Fibroblast of lung (primary cell): ENCODE results near the gene SMAD5. TPM values are rescaled to one million over a fixed set of nuclear protein-coding genes. Genes with fewer than 3 reads are reported as not detected.

Experiments
- DNase-seq, 2 donors: peaks; one replicate each; pipeline versions ENCODE4 v3.0.0 to v3.0.0-alpha.2; 2010; ENCODE audit warnings: low read depth in 2 of 2
- H2AFZ ChIP-seq: 2 replicates; pipeline ENCODE4 v1.5.1; 2012; ENCODE audit warnings: low read length, control low read depth, inconsistent platforms
- H3K27ac ChIP-seq: 2 replicates; pipeline ENCODE4 v1.5.1; 2011; ENCODE audit warnings: low read length, control low read depth; ENCODE audit not compliant: insufficient read depth
- H3K27me3 ChIP-seq: 2 replicates; pipeline ENCODE4 v1.5.1; 2011; ENCODE audit warnings: mild to moderate bottlenecking, low read length; ENCODE audit not compliant: control insufficient read depth, insufficient read depth
- H3K36me3 ChIP-seq: 2 replicates; pipeline ENCODE4 v1.5.1; 2011; ENCODE audit warnings: low read length; ENCODE audit not compliant: control insufficient read depth, insufficient read depth
- H3K4me1 ChIP-seq: 2 replicates; pipeline ENCODE4 v1.5.1; 2011; ENCODE audit warnings: low read length; ENCODE audit not compliant: control insufficient read depth, insufficient read depth; ENCODE audit errors: extremely low read depth
- H3K4me2 ChIP-seq: 2 replicates; pipeline ENCODE4 v1.5.1; 2011; ENCODE audit warnings: low read length, control low read depth; ENCODE audit not compliant: insufficient read depth; ENCODE audit errors: extremely low read depth
- H3K4me3 ChIP-seq, 4 experiments: fragments of 200-600 bp in 1 of 4; sonication (generic) in 1 of 4; replicated peaks in 1 of 4; 2 replicates each; pipeline ENCODE4 v1.5.1; 2011 to 2016; ENCODE audit warnings: low read length in 4 of 4, low read depth in 3 of 4, mild to moderate bottlenecking in 3 of 4, control low read depth in 2 of 4, inconsistent platforms in 1 of 4, mixed read lengths in 1 of 4; ENCODE audit not compliant: insufficient read depth in 1 of 4; ENCODE audit errors: control extremely low read depth in 1 of 4
- H3K79me2 ChIP-seq: 2 replicates; pipeline ENCODE4 v1.5.1; 2012; ENCODE audit warnings: mild to moderate bottlenecking, low read length, inconsistent platforms; ENCODE audit not compliant: control insufficient read depth, insufficient read depth
- H3K9ac ChIP-seq: 2 replicates; pipeline ENCODE4 v1.5.1; 2011; ENCODE audit warnings: mild to moderate bottlenecking, low read length, control low read depth; ENCODE audit not compliant: insufficient read depth
- H3K9me3 ChIP-seq: 2 replicates; pipeline ENCODE4 v1.5.1; 2012; ENCODE audit warnings: low read depth, low read length; ENCODE audit not compliant: control insufficient read depth, insufficient read depth
- H4K20me1 ChIP-seq: 2 replicates; pipeline ENCODE4 v1.5.1; 2011; ENCODE audit warnings: low read length; ENCODE audit not compliant: control insufficient read depth, insufficient read depth; ENCODE audit errors: extremely low read depth
- EZH2 ChIP-seq: IDR thresholded peaks from 2 replicates; pipeline ENCODE4 v1.5.1; 2012; ENCODE audit warnings: low read length, control low read depth, mild to moderate bottlenecking; ENCODE audit errors: missing control alignments
- polyA plus RNA-seq, 2 donors: library from polyadenylated mRNA; depleted of rRNA in 1 of 2; stranded (reverse) in 1 of 2; unstranded in 1 of 2; fragments of >200 nt; gene quantifications; 2 replicates each; pipeline ENCODE4 v1.2.1, GENCODE V29; 2011 to 2012; ENCODE audit warnings: missing spikeins in 1 of 2
- total RNA-seq: library from RNA; depleted of rRNA; stranded (reverse); fragments of >200 nt; gene quantifications from 2 replicates; pipeline ENCODE4 v1.2.1, GENCODE V29; 2014
- TF ChIP-seq, protein P1 (sequence below), 2 donors: IDR thresholded peaks in 1 of 2; conservative IDR thresholded peaks in 1 of 2; 1 replicate in 1 of 2; 2 replicates in 1 of 2; pipeline ENCODE4 v1.5.1; 2011 to 2012; ENCODE audit warnings: low read length in 2 of 2, control low read depth in 1 of 2, inconsistent platforms in 1 of 2, low read depth in 1 of 2, mild to moderate bottlenecking in 1 of 2

Gene SMAD5
- total and polyA plus RNA-seq, 2 donors (not counting 1 experiment from before 2014, with no cell fraction given) = 44.3 to 128 TPM

GRCh38 chr5:136221340-136221739 lies 88.7 kb downstream of the SMAD5 start:
- Histone ChIP-seq H3K9ac (no peak overlapping the region), H3K36me3 (no peaks in the 10 kb centered on the region), H3K4me3 (no peak overlapping the region), H3K4me1 (no peaks in the 10 kb centered on the region), H3K9me3 (no peaks in the 10 kb centered on the region), H3K27ac (no peak overlapping the region), H3K79me2 (no peaks in the 10 kb centered on the region), H2AFZ (no peak overlapping the region), H3K4me2 (no peak overlapping the region), H3K27me3 (no peaks in the 10 kb centered on the region), H4K20me1 (no peaks in the 10 kb centered on the region)
- TF ChIP-seq EZH2 = no peak
- TF ChIP-seq, protein P1, sequence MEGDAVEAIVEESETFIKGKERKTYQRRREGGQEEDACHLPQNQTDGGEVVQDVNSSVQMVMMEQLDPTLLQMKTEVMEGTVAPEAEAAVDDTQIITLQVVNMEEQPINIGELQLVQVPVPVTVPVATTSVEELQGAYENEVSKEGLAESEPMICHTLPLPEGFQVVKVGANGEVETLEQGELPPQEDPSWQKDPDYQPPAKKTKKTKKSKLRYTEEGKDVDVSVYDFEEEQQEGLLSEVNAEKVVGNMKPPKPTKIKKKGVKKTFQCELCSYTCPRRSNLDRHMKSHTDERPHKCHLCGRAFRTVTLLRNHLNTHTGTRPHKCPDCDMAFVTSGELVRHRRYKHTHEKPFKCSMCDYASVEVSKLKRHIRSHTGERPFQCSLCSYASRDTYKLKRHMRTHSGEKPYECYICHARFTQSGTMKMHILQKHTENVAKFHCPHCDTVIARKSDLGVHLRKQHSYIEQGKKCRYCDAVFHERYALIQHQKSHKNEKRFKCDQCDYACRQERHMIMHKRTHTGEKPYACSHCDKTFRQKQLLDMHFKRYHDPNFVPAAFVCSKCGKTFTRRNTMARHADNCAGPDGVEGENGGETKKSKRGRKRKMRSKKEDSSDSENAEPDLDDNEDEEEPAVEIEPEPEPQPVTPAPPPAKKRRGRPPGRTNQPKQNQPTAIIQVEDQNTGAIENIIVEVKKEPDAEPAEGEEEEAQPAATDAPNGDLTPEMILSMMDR (conservative IDR thresholded peaks at IDR 0.05 in 1 of 2, IDR thresholded peaks at IDR 0.05 in 1 of 2; ENCODE audit: low read depth in 1 of 2, low read length in 2 of 2) = no peak
- no peak for DNase-seq

DNA sequence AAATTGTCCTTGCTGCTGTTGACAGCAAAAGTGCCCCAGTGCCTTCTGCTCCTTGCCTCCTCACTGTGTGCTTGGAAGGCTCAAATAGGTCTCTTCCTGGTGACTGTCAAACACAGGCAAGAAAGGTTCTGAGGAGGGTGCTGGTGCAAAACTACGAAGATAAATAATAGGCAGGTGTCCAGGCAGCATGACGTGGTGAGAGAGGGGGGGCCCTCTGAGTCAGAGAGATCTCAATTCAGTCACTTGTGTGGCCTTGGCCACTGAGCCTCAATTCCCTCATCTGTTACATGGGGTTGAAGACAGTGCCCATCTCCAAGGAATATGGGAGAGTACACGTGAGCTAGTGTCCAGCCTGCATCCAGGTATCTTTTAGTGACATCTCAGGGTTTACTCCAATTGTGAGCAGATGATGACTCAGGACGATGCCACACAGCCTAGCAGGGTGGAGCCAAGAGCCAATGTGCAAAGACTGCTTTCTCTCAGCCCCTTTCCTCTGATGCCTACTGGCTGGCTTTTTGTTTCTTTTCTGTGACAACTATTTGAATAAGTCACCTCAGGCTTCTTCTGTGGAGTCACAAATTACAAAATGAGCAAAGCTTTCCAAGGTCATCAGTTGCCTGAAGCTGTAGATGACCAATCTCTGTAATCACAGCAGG lies 90.1 kb downstream of the SMAD5 start:
- TF ChIP-seq EZH2 = no peak
- TF ChIP-seq, protein P1 (conservative IDR thresholded peaks at IDR 0.05 in 1 of 2, IDR thresholded peaks at IDR 0.05 in 1 of 2; ENCODE audit: low read depth in 1 of 2, low read length in 2 of 2) = no peak
- no peaks in the 10 kb centered on the region for H3K27me3 ChIP-seq
- no peak overlapping the region for H3K4me3 ChIP-seq
- H3K27ac ChIP-seq = no peak overlapping the region
- no peak overlapping the region for H3K9ac ChIP-seq
- no peaks in the 10 kb centered on the region for H3K36me3 ChIP-seq
- no peaks in the 10 kb centered on the region for H3K9me3 ChIP-seq
- H3K79me2 ChIP-seq = no peaks in the 10 kb centered on the region
- no peaks in the 10 kb centered on the region for H3K4me1 ChIP-seq
- no peaks in the 10 kb centered on the region for H4K20me1 ChIP-seq
- H2AFZ ChIP-seq = no peak overlapping the region
- DNase-seq = no peak
- no peak overlapping the region for H3K4me2 ChIP-seq

DNA sequence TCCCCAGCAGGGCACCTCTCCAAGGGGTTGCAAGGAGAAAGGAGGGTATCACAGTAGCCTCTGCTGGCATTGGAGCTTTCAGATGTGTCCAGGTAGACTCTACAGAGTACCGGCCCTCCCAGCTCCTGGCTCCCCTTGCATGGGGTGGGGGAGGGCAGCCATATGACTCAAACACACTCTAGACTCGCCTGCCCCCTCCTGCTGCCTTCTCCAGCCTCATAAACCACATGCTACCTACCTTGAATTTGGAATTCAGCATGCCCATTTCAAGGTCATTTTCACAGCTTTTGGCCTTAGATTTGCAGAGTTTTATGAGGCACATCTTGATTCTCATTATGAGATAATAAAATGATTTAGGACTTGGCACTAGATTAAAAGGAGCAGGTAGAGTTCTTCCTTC lies 93.2 kb downstream of the SMAD5 start:
- no peak overlapping the region for H3K4me3 ChIP-seq
- H3K27me3 ChIP-seq = no peaks in the 10 kb centered on the region
- no peak for DNase-seq
- TF ChIP-seq, protein P1 (conservative IDR thresholded peaks at IDR 0.05 in 1 of 2, IDR thresholded peaks at IDR 0.05 in 1 of 2; ENCODE audit: low read depth in 1 of 2, low read length in 2 of 2) = no peak
- TF ChIP-seq EZH2 = no peak
- H3K79me2 ChIP-seq = no peaks in the 10 kb centered on the region
- H3K9me3 ChIP-seq = no peaks in the 10 kb centered on the region
- H2AFZ ChIP-seq = no peak overlapping the region
- H4K20me1 ChIP-seq = no peaks in the 10 kb centered on the region
- H3K9ac ChIP-seq = no peak overlapping the region
- H3K4me2 ChIP-seq = no peak overlapping the region
- no peaks in the 10 kb centered on the region for H3K36me3 ChIP-seq
- H3K4me1 ChIP-seq = no peaks in the 10 kb centered on the region
- no peak overlapping the region for H3K27ac ChIP-seq
